ENCODE results near the gene PTCHD4. TPM values are rescaled to one million over a fixed set of nuclear protein-coding genes. Genes with fewer than 3 reads are reported as not detected.

PTCHD4 gene
- total and polyA plus RNA-seq, 2 experiments from 2014 or later: 2.1 to 3.2 TPM

GRCh38 chr6:48080227-48081009 is 30.6 kb downstream of the PTCHD4 start:
- H3K27ac ChIP-seq: no peak overlapping the region
- DNase-seq (ENCODE audit: low read depth in 1 of 2, low spot score in 1 of 2): peak in 1 of 2 donors; percentile 21
- H3K4me3 ChIP-seq: no peak overlapping the region
- H3K4me1 ChIP-seq (ENCODE audit: low read depth): peaks cover 16% of the 10 kb centered on the region
- no peaks in the 10 kb centered on the region for H3K27me3 ChIP-seq
- no peak for TF ChIP-seq CTCF (IDR thresholded peaks at IDR 0.05; ENCODE audit: low read depth, low read length)
- H3K36me3 ChIP-seq: no peaks in the 10 kb centered on the region
- no peaks in the 10 kb centered on the region for H3K9me3 ChIP-seq (ENCODE audit: low read depth)

GRCh38 chr6:48078120-48078519 is 32.9 kb downstream of the PTCHD4 start:
- TF ChIP-seq CTCF (IDR thresholded peaks at IDR 0.05; ENCODE audit: low read depth, low read length): no peak
- no peaks in the 10 kb centered on the region for H3K9me3 ChIP-seq (ENCODE audit: low read depth)
- H3K27me3 ChIP-seq: no peaks in the 10 kb centered on the region
- no peak overlapping the region for H3K27ac ChIP-seq
- H3K4me1 ChIP-seq (ENCODE audit: low read depth): peaks cover 4% of the 10 kb centered on the region
- H3K36me3 ChIP-seq: no peaks in the 10 kb centered on the region
- no peak overlapping the region for H3K4me3 ChIP-seq
- DNase-seq (ENCODE audit: low read depth in 1 of 2, low spot score in 1 of 2): peak in 1 of 2 donors; percentile 20

- Histone ChIP-seq H3K27me3 (peaks cover under 1% of the 10 kb centered on the region), H3K4me1 (ENCODE audit: low read depth) (no peaks in the 10 kb centered on the region), H3K36me3 (no peaks in the 10 kb centered on the region), H3K4me3 (no peak overlapping the region), H3K27ac (no peak overlapping the region), H3K9me3 (ENCODE audit: low read depth) (no peaks in the 10 kb centered on the region)
- no peak for TF ChIP-seq CTCF (IDR thresholded peaks at IDR 0.05; ENCODE audit: low read depth, low read length)
- DNase-seq (ENCODE audit: low read depth in 1 of 2, low spot score in 1 of 2): no peak
These were observed 35.8 kb downstream of the PTCHD4 start for GRCh38 chr6:48075181-48075580.

GRCh38 chr6:48073976-48074767 is 36.8 kb downstream of the PTCHD4 start:
- no peak for TF ChIP-seq CTCF (IDR thresholded peaks at IDR 0.05; ENCODE audit: low read depth, low read length)
- Histone ChIP-seq H3K27ac (no peak overlapping the region), H3K36me3 (no peaks in the 10 kb centered on the region), H3K27me3 (peaks cover 2% of the 10 kb centered on the region), H3K9me3 (ENCODE audit: low read depth) (no peaks in the 10 kb centered on the region), H3K4me1 (ENCODE audit: low read depth) (no peaks in the 10 kb centered on the region), H3K4me3 (no peak overlapping the region)
- peak in 1 of 2 donors; percentile 40 for DNase-seq (ENCODE audit: low read depth in 1 of 2, low spot score in 1 of 2)

- Histone ChIP-seq H3K36me3 (no peaks in the 10 kb centered on the region), H3K27me3 (peaks cover 20% of the 10 kb centered on the region), H3K27ac (no peak overlapping the region), H3K4me3 (no peak overlapping the region), H3K4me1 (ENCODE audit: low read depth) (no peaks in the 10 kb centered on the region), H3K9me3 (ENCODE audit: low read depth) (no peaks in the 10 kb centered on the region)
- TF ChIP-seq CTCF (IDR thresholded peaks at IDR 0.05; ENCODE audit: low read depth, low read length): no peak
- no peak for DNase-seq (ENCODE audit: low read depth in 1 of 2, low spot score in 1 of 2)
These were observed 39.2 kb downstream of the PTCHD4 start for GRCh38 chr6:48071833-48072232.

All from cardiac muscle cell (in vitro differentiated cells and primary cell).